Measurements from ENCODE around the gene RAB15.

Gene RAB15

DNA sequence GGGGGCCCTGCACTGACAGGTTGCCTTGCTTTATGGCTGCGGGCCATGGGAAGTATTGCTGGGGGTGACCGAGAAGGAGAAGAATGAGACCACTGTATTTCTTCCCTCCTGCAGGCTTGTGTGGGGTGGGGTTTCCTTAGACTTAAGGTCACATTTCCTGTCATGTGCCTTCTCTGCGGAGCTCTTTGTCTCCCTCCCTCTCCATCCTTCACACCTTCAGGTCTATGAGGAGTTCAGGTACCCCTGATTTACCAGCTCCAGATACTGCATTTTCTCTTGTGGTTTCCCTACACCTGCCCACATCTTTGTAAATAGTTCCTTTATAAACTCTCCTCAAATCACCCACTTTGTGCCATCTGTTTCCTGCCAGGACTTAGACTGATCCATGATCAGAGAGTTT lies 18.2 kb upstream of the RAB15 start:
- no peak for DNase-seq (ENCODE audit: low read depth)

DNA sequence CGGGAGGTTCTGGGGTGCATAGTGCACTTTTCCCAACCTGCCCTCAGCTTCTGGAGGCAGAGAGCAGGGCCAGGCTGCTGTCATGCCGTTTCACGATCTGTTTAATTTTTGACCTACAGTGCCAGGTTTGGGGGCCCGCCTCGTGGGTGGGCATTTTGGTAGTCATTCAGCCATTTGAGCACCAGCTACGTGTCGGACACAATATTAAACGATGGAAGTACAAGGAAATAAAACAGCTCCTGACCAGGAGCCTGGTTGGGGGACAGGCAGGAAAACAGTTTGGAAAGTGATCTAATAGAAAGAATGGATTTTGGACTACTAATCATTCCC lies 15.3 kb upstream of the RAB15 start:
- DNase-seq (ENCODE audit: low read depth): no peak

DNA sequence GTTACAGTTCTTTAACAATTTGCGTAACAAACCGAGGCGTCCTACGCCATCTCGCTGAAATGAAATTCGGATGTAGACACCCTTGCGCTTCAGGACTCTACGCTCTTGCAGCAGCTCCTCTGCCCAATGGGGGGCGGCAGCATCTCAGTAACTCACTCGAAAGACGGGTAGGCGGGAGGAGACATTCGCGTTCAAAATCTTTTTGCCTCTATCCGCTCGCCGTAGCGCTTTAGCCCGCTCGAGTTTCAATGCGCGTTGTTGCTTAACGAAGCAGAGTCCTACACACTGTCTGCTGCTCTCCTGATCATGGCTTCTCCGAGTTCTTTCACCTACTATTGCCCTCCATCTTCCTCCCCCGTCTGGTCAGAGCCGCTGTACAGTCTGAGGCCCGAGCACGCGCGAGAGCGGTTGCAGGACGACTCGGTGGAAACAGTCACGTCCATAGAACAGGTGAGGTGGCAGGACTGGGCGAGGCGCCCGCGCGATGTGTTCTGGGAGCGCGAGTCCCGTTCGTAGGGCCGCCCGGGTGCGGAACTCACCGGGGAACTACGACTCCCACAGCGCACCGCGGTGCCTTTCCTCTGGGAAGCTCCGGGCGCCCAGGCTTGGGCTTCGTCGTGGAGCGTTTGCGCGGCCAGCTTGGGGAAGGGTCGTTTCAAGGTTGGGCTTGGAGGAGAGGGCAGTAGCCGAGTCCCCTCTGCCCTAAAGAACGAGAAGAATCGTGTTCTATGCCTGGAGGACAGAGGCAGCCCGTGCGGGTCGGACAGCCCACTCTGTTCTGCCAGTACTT lies 14.7 kb upstream of the RAB15 start, which contains the start of gene FNTB:
FNTB (plus strand) TSS at position 248 of the 790 bp plus-strand sequence; CDS start at position 307, 59 bp downstream.
- peak; percentile 83 for DNase-seq (ENCODE audit: low read depth)

DNA sequence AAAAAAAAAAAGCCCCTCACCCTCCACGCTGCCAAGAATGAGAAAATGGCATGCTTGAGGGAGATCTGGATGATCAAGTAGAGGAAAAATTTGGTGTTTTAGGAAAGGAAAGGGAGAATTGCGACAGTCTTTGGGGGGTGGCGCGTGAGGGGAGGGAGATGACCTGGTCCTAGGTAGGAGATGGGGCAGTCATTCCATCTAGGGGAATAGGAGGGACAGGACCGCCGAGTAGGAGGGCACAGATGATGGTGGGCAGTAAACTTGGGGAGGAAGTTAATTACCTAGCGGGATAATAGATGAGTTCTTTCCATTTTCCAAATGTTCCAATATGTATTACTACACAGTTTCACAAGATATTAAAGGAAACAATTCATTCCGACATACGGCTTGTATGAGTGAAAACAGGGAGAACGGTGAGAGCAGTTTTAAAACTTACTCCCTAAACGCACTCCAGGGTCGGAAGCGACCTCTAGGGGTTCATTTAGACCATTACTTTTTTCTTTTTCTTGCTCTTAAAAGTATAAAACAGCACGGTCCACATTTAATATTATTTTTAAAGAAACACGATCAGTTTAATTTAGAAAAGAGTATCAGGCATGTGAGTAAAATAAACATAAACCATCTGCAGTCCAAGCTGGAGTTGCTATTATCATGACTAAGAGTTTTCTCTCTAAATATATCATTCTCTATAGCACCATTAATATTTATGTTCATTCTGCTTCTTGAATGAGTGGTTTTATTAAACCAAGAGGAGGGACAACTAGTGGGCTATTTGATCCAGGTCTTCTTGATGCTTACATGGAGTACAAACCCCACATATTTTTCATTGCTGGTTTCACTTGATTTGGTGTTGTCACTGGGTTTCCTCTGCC lies 11.5 kb upstream of the RAB15 start:
- no peak for DNase-seq (ENCODE audit: low read depth)

DNA sequence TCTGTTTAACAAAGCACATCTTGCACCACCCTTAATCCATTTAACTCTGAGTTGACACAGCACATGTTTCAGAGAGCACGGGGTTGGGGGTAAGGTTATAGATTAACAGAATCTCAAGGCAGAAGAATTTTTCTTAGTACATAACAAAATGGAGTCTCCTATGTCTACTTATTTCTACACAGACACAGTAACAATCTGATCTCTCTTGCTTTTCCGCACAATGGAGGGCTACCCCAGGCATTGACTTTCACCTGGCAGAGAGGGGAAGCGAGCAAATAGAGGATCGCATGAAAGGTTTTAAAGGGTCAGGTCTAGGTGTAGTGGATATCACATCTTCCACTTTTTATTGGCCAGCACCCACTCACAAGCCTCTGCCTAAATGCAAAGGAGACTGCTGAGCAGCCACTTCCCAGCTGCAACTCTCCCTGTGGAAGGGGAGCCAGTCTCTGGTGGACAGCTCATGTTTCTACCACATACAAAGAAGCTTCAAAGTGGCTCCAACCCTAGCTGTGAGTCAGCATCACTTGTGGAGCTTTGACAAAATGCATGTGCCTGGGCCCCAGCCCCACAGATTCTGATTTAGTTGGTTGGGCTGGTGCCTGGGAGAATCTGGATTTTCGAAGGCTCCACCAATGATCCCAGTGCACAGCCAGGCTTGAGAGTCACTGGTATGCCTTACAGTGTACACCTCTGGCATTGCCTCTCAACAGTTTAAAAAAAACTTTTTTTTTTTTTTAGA lies 7.4 kb upstream of the RAB15 start:
- no peak for DNase-seq (ENCODE audit: low read depth)

DNA sequence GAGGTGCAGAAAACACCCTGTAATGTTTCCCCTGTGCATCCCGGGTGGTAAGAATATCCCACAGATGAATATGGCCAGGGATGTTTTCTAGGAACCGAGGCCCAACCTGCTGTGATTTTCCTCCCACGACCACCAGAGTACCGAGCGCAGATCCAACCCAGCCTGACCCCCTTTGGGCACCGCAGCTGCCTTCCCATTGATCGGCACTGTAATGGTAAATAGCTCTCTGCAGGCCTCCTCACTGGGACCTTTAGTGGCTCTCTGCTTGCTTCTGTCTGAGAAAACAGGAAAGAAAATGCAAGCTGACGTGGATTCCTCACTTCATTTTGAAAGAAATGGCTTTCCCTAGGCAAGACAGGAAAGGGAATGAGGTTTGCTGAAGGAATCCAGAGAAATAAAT lies 2.4 kb upstream of the RAB15 start:
- DNase-seq (ENCODE audit: low read depth): no peak

DNA sequence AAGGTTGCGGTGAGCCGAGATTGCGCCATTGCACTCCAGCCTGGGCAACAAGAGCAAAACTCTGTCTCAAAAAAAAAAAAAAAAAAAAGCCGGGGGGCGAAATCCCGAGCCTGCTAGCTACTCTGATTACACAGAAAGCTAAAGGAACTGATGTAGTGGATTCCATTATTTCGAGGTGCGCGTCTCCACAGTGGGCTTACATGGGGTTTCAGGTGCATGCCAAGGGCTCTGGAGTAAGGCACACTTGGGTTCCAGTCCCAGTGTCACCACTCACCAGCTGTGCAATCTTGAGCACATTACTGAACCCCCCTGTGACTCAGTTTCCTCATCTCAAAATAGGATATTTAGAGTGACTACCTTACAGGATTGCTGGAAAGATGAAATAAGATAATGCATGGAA lies 1.7 kb upstream of the RAB15 start:
- DNase-seq (ENCODE audit: low read depth): no peak

DNA sequence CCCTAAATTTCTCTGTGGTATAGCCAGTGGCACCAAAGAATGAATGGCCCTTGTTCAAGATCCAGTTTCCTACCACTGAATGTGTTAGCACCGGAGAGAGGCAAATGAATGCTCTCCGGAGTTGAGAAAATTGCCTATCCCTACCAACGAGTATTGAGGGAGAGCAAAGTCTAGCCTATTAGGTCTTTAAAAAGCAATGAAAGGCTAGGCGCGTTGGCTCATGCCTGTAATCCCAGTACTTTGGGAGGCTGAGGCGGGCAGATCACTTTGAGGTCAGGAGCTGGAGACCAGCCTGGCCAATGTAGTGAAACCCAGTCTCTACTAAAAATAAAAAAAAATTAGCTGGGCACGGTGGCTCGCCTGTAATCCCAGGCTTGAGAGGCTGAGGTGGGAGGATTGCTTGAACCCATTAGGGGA lies 898 bp upstream of the RAB15 start:
- DNase-seq (ENCODE audit: low read depth): no peak

DNA sequence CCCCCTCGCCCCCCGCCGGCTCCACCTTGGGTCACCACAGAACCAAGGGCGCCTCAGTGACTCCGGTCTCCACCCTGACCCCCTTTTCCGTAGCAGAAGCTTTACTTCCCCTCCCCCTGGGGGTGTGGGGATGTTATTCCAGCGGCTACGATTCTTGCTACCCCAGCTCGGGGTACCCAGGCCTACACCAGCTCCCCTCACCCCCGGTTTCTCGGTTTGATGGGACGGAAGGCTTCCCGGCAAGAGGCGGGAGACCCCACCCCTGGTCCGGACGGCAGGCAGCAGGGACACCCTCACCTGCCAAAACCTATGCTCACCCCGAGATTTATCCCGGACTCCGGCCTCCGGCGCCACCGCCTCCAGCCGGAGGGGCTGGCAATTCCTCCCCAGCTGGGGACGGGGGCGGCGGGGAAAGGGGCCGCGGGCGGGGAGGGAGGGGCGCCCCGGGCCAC lies 619 bp downstream of the RAB15 start:
- DNase-seq (ENCODE audit: low read depth): no peak

DNA sequence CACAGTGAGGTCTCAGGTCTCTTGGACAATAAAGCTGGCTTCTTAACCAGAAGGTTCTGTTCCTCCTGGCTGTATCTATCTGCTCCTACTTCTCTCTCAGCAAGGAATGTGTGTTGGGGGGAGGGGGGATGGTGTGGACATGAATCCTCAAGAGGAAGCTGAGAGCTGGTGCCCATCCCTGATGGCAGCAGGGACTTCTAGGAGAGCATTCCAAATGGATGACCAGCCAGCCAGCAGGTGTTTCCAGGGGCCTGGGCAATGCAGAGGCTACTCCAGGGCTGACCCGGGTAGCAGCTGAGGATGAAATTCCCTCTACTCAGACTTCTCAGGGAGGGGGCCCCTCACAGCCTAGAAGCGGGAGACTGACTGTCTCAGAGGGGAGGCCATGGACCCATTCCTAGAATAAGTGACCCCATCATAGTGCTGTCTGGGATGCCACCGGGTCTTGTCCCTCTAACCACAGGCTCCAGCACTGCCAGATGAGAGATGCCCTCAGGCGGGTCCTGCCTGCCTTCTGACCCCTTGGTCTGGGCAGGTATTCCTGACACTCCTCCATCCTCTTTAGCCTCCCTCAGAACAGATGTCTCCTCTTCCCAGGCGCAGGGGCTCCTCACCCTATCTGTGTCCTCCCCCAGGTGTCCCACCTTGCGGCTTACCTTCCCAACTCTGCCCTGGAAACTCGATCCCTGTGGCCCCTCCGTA lies 1.2 kb downstream of the RAB15 start:
- DNase-seq (ENCODE audit: low read depth): no peak

DNA sequence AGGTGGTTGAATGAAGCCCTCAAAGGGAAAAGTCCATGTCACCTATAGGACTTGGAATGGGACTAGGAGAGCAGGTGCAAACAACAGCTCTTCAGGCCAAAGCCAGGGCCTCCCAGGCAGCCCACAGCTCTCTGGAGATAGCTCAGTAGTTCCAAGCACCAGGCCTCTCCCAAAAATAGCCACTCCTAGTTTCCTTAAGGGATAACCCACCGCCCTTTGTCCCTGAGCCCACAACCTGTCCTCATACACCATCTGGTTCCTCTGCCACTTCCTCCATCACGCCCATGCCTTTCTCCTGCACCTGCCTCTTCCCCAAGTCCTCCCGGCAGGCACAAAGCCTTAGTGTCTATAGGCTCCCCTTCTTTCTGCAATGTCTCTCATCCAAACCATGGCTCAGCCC lies 2.1 kb downstream of the RAB15 start:
- no peak for DNase-seq (ENCODE audit: low read depth)

DNA sequence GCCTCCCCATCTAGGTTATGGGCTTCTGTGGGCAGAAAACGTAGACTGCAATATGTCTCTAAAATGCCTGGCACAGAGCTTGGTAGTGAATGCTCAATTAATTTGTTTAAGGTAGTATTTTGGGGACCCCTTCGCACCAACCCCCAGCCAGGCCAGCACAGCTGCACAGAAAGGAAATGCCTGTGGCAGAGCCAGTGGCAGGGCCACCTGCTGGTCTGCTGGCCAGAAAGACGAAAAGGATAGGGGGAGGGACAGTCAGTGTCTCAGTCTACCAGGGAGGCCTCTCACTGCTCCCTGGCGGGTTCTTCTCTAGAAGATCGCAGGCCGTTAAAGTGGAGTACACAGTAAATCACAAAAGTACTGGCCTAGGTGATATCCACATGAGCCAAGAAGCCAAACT lies 3.5 kb downstream of the RAB15 start:
- no peak for DNase-seq (ENCODE audit: low read depth)

DNA sequence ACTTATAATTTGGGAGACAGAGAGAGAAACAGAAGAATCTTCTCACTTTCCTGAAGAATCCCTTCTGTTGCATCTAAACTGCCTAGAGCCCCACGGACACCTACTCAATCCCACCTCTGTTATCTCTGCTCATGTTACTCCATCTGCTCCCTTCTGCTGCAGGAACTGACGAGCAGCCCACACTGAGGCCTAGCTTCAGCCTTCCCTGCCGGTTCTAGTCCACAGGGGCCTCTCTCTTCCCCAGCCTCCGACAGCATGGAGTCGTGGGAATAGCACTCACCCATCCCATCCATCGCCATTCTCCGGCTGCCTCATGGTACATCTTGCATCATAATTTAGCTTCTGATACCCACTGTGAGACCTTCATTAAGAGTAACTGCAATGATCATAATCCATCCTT lies 4.0 kb downstream of the RAB15 start:
- no peak for DNase-seq (ENCODE audit: low read depth)

DNA sequence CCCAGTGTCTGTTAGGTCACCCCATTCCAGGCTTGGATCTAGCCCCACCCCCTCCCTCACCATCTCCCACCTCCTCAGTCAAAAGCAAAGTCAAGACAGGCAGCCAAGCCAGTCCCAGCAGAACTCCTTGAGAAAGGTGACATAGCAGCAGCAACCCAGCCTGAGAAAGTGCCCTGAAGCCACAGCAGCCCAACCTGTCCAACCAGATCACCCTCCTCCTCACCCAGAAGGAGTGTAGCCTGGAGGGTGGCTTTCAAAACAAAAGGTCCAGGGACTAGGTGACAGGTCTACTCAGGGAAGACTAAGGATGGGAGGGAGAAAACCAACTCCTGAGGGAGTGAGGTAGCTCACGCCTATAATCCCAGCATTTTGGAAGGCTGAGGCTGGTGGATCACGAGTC lies 5.2 kb downstream of the RAB15 start:
- no peak for DNase-seq (ENCODE audit: low read depth)

DNA sequence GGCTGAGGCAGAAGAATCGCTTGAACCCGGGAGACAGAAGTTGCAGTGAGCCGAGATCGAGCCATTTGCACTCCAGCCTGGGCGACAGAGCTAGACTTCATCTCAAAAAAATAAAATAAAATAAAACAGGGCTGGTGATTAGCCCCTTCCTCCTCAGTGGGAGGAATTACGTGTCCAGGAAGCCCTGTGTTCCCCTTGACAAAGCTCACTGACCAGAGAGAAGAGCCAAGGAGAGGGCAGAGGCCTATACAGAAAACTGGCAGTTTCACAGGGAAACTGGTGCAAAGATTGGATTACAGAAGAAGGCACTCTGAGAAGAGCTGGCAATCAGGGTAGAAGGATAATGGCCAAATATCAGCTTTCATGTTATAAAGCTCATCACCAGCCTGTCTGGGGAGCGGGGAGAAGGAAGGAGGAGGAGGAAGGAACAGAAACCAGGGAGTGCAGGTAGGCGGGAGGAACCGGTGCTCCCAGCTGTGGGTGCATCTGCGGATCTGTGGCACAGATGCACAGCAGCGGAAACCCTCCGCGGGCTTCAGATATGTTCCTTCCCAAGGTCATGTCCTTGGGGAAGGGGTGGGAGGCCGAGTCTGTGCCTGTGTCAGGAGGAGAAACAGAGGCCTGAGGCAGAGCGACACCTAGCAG lies 6.7 kb downstream of the RAB15 start:
- no peak for DNase-seq (ENCODE audit: low read depth)

DNA sequence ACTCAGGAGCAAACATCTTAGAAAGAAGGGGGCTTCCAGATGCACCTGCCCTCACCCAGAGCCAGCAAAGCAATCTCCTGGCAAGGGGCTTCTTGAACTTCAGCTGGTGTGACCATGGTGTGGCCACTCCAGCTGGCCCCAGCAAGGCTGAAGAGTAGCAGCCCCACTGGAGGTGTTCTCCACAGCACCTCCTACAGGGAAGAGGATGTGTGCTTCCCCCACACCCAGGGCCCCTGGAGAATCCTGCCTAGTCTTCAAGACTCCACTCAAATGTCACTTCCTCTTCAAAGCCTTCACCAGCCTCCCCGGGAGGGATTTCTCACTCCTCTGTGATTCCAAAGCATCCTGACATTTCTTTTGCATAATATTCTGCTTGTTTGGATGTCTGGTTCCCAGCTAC lies 8.5 kb downstream of the RAB15 start:
- no peak for DNase-seq (ENCODE audit: low read depth)

DNA sequence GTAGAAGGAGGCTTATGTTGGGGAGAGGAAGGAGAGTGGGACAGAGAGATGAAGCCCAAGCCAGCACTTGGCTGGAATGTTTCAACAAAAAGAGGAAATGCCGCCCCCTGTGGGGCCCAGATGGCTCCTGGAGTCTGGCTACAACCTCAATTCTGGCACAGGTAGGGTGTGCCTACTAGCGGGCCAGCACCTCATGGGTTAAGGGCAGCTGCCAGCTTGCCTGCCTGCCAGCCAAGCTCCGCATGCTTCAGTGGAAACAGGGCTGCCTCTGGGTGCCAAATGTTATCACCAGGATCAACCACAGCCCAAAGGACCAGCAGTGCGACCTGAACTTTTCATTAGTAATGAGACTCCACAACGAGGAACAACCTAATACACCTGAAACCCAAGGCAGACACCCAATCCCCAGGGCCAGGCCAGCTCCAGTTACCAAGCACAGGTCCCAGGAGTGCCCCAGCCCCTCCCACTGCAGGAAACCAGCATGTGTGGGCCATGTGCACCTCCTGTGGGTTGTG lies 11.3 kb downstream of the RAB15 start:
- no peak for DNase-seq (ENCODE audit: low read depth)

DNA sequence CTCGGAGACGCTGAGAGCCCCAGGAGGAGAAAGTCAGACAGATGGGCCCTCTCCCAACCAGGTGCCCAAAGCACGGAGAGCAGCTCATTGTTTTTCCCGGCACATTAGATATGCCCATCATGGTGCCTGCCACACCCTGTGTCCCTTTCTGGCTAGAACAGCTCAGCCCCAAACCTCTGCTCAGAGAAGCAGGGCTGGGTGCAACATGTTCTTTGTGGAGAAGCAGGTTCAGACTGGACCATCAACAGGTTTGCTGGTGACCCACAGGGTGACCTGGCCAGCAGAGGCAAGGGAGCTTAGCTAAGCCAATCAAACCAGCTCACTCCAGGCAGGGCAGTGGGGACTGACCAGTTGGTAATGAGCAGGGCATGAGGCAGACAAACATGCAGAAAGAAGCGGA lies 13.4 kb downstream of the RAB15 start:
- DNase-seq (ENCODE audit: low read depth): no peak

DNA sequence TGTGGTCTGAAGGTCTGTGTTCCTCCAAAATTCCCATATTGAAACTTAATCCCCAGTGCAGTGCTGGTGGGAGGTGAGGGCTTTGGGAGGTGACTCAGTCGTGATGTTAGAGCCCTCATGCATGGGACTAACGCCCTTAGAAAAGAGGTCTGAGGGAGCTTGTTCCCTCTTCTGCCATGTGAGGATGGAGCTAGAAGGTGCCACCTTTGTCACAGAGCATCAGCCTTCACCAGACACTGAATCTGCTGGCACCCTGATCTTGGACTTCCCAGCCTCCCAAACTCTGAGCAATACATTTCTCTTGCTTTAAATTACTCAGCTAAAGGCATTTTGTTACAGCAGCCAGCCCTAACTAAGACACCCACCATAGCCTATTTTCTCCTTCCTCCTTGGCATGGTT lies 13.9 kb downstream of the RAB15 start:
- no peak for DNase-seq (ENCODE audit: low read depth)

DNA sequence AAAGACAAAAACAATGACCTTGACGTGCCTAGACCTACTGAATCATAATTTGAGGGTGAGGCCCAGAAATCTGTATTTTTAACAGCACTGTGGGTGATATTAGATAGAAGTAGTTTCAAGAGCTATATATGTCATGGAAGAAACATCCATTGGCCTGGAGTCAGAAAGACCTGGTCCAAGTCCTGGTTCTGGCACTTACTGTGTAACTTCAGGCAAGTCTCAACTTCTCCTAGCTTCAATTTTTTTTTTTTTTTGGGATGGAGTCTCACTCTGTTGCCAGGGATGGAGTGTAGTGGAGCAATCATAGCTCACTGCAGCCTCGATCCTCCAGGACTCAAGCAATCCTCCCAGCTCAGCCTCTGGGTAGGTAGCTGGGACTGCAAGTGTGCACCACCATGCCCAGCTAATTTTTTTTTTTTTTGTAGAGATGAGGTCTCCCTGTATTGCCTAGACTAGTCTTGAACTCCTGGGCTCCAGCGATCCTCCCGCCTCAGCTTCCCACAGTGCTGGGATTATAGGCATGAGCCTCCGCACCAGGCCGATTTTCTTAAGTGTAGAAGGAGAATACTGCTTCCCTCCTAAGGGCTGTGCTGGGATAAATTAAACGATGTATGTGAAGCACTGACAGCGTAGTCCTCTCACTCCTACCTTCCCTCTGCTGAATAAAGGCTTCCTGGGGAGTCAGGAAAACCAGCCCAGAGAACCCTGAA lies 15.3 kb downstream of the RAB15 start:
- DNase-seq (ENCODE audit: low read depth): no peak

DNA sequence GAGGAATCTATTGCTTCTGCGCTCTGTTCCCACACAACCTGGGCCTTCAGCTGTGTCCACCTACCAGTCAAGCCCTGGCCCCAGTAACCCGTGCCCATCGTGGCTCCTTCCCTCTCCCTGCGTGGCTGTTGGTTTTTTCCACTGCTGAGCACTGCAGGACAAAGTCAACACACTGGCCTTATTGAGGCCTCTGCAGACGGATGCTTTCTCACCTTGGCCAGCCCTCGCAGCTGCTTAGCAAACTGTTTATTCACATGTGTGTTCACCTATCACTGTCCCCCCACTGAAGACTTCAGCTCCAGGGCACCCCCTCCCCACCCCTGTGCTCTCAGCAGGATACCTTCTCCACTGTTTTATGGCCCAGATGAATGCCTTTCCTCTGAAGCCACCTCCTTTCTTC lies 16.8 kb downstream of the RAB15 start:
- DNase-seq (ENCODE audit: low read depth): no peak
